Measurements from ENCODE around the gene TBC1D14.
A peak's percentile ranks its signal among the peaks of the same experiment; 100 is the strongest.
"Not testable (repeated sequence)": the region's sequence is repeated elsewhere in the genome, so short reads cannot be mapped to it uniquely, and the experiment has no call there.

TBC1D14 gene

DNA sequence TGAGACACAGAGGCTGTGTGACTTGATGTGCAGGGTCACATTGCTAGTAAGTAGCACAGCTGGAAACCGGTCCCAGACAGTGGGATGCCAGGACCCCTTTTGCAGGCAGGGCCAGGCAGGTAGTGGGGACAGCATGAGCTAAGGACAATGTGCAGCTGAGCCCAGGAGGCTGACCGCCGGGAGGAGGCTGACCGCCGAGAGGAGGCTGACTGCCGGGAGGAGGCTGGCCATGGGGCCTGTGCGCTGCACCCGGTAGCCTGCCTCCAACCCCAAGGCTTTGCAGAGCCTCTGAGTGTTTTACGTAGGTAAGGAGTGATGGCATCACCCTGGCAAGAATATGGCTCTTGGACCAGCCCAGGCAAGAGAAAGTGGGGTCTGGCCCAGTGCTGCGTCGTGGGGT, 58.9 kb downstream of the TBC1D14 start:
- H3K4me1 ChIP-seq (ENCODE audit: control insufficient read depth, insufficient read depth, low read length) = no peaks in the 10 kb centered on the region
- H3K36me3 ChIP-seq (ENCODE audit: control insufficient read depth, insufficient read depth, low read length) = no peaks in the 10 kb centered on the region
- no peak overlapping the region for H3K4me3 ChIP-seq (ENCODE audit: low read length)
- no peak overlapping the region for H3K9ac ChIP-seq (ENCODE audit: low read length)
- H3K27ac ChIP-seq (ENCODE audit: low read depth, low read length) = no peak overlapping the region
- H3K27me3 ChIP-seq (ENCODE audit: control insufficient read depth, insufficient read depth, low read length) = no peaks in the 10 kb centered on the region

DNA sequence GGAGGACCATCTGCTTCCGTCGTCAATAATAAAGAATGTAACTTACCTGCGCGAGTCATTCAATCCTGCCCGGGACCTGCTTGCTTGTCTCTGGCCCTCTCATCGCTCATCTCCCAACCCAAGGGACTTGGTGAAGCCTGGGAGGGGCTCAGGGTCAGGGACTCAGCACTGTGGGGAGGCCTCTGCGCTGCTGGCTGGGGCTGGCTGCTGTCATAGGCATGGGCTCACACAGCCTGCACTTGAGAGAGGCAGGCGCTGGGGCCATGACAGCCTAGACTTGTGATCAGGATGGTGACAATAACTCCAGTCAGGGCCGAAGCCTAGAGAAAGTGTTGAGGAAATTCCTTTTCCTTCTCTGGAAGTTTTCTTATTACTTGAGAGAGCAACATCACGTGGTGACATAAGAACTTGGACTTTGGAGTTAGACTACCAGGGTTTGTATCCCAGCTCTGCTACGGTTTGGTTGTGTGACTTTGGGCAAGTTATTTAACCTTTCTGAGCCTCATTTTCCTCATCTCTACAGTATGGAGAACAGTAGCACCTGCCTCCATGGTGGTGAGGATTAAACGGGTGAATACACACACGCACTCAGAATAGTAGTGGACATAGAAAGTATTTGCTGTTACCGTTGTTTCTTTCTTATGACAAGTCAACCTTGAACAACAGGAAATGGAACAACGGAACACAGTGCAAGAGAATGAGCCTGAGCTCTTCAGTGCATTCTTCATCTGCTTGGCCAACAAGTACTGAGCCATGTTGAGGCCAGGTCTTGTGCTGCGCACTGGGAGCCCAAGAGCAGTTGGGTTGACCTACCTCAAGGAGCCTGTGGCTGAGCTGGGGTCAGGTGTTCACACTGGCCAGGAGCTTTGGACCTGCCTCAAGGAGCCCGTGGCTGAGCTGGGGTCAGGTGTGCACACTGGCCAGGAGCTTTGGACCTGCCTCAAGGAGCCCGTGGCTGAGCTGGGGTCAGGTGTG, 60.5 kb downstream of the TBC1D14 start:
- Histone ChIP-seq H3K36me3 (ENCODE audit: control insufficient read depth, insufficient read depth, low read length) (no peaks in the 10 kb centered on the region), H3K27me3 (ENCODE audit: control insufficient read depth, insufficient read depth, low read length) (no peaks in the 10 kb centered on the region), H3K4me3 (ENCODE audit: low read length) (no peak overlapping the region), H3K9ac (ENCODE audit: low read length) (no peak overlapping the region), H3K4me1 (ENCODE audit: control insufficient read depth, insufficient read depth, low read length) (peaks cover 2% of the 10 kb centered on the region), H3K27ac (ENCODE audit: low read depth, low read length) (no peak overlapping the region)

GRCh38 chr4:6971536-6972374, 62.1 kb downstream of the TBC1D14 start:
- Histone ChIP-seq H3K36me3 (ENCODE audit: control insufficient read depth, insufficient read depth, low read length) (no peaks in the 10 kb centered on the region), H3K4me1 (ENCODE audit: control insufficient read depth, insufficient read depth, low read length) (peaks cover 2% of the 10 kb centered on the region)

GRCh38 chr4:6972375-6972650, 62.7 kb downstream of the TBC1D14 start:
- H3K36me3 ChIP-seq (ENCODE audit: control insufficient read depth, insufficient read depth, low read length) = no peaks in the 10 kb centered on the region
- no peak overlapping the region for H3K9ac ChIP-seq (ENCODE audit: low read length)
- H3K27ac ChIP-seq (ENCODE audit: low read depth, low read length) = no peak overlapping the region
- peaks cover 2% of the 10 kb centered on the region for H3K4me1 ChIP-seq (ENCODE audit: control insufficient read depth, insufficient read depth, low read length)
- no peaks in the 10 kb centered on the region for H3K27me3 ChIP-seq (ENCODE audit: control insufficient read depth, insufficient read depth, low read length)
- no peak overlapping the region for H3K4me3 ChIP-seq (ENCODE audit: low read length)

More at GRCh38 chr4:6971536-6972374, 62.1 kb downstream of the TBC1D14 start:
- Histone ChIP-seq H3K4me3 (ENCODE audit: low read length) (no peak overlapping the region), H3K27ac (ENCODE audit: low read depth, low read length) (no peak overlapping the region), H3K27me3 (ENCODE audit: control insufficient read depth, insufficient read depth, low read length) (no peaks in the 10 kb centered on the region), H3K9ac (ENCODE audit: low read length) (no peak overlapping the region)

- H3K4me3 ChIP-seq (ENCODE audit: low read length) = no peak overlapping the region
- no peak overlapping the region for H3K27ac ChIP-seq (ENCODE audit: low read depth, low read length)
- H3K36me3 ChIP-seq (ENCODE audit: control insufficient read depth, insufficient read depth, low read length) = no peaks in the 10 kb centered on the region
- no peak overlapping the region for H3K9ac ChIP-seq (ENCODE audit: low read length)
- H3K27me3 ChIP-seq (ENCODE audit: control insufficient read depth, insufficient read depth, low read length) = no peaks in the 10 kb centered on the region
- H3K4me1 ChIP-seq (ENCODE audit: control insufficient read depth, insufficient read depth, low read length) = peaks cover 2% of the 10 kb centered on the region
Measured at GRCh38 chr4:6972911-6973310, 63.3 kb downstream of the TBC1D14 start.

GRCh38 chr4:6974138-6974848, 64.7 kb downstream of the TBC1D14 start:
- Histone ChIP-seq H3K4me3 (ENCODE audit: low read length) (no peak overlapping the region), H3K27ac (ENCODE audit: low read depth, low read length) (no peak overlapping the region), H3K4me1 (ENCODE audit: control insufficient read depth, insufficient read depth, low read length) (peaks cover 2% of the 10 kb centered on the region), H3K36me3 (ENCODE audit: control insufficient read depth, insufficient read depth, low read length) (no peaks in the 10 kb centered on the region), H3K9ac (ENCODE audit: low read length) (no peak overlapping the region), H3K27me3 (ENCODE audit: control insufficient read depth, insufficient read depth, low read length) (no peaks in the 10 kb centered on the region)

- H3K27me3 ChIP-seq (ENCODE audit: control insufficient read depth, insufficient read depth, low read length); H3K9ac ChIP-seq (ENCODE audit: low read length); H3K4me1 ChIP-seq (ENCODE audit: control insufficient read depth, insufficient read depth, low read length); H3K27ac ChIP-seq (ENCODE audit: low read depth, low read length); H3K36me3 ChIP-seq (ENCODE audit: control insufficient read depth, insufficient read depth, low read length); H3K4me3 ChIP-seq (ENCODE audit: low read length): not testable (repeated sequence)
Measured at GRCh38 chr4:6977846-6978245, 68.2 kb downstream of the TBC1D14 start.

DNA sequence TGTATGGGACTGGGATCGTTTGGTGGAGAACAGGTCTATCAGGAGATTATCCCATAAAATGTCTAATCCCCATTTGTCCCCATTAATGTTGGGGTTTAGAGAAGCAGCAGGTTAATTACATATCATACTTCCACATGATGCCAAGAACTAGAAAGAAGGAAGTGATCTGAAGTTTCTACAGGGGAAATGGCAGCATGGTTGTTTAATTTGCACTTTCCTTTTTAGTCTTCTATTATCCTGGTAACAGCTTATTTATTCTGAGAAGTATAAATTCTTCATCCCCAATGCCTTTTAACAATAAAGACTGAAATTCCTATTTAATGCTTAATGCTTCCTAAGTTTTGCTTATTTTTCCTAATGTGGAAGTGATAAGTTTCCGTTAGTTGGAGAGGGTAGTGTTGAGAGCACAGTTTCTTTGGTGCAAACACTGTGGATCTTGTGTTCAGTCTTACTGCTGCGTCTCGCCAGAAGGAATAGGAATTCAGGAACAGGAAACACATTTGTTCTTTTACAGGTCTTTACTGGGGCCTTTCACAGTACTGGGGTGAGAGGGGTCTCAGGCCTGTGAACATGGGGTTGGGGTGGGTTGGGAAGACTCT, 74.0 kb downstream of the TBC1D14 start:
- Histone ChIP-seq H3K4me3 (ENCODE audit: low read length) (no peak overlapping the region), H3K27ac (ENCODE audit: low read depth, low read length) (no peak overlapping the region), H3K27me3 (ENCODE audit: control insufficient read depth, insufficient read depth, low read length) (no peaks in the 10 kb centered on the region), H3K36me3 (ENCODE audit: control insufficient read depth, insufficient read depth, low read length) (no peaks in the 10 kb centered on the region), H3K9ac (ENCODE audit: low read length) (no peak overlapping the region), H3K4me1 (ENCODE audit: control insufficient read depth, insufficient read depth, low read length) (peaks cover 20% of the 10 kb centered on the region)

- no peak overlapping the region for H3K4me3 ChIP-seq (ENCODE audit: low read length)
- H3K9ac ChIP-seq (ENCODE audit: low read length) = no peak overlapping the region
- H3K27ac ChIP-seq (ENCODE audit: low read depth, low read length) = no peak overlapping the region
- H3K36me3 ChIP-seq (ENCODE audit: control insufficient read depth, insufficient read depth, low read length) = no peaks in the 10 kb centered on the region
- peaks cover 20% of the 10 kb centered on the region for H3K4me1 ChIP-seq (ENCODE audit: control insufficient read depth, insufficient read depth, low read length)
- no peaks in the 10 kb centered on the region for H3K27me3 ChIP-seq (ENCODE audit: control insufficient read depth, insufficient read depth, low read length)
Measured at GRCh38 chr4:6984612-6985425, 75.2 kb downstream of the TBC1D14 start.

DNA sequence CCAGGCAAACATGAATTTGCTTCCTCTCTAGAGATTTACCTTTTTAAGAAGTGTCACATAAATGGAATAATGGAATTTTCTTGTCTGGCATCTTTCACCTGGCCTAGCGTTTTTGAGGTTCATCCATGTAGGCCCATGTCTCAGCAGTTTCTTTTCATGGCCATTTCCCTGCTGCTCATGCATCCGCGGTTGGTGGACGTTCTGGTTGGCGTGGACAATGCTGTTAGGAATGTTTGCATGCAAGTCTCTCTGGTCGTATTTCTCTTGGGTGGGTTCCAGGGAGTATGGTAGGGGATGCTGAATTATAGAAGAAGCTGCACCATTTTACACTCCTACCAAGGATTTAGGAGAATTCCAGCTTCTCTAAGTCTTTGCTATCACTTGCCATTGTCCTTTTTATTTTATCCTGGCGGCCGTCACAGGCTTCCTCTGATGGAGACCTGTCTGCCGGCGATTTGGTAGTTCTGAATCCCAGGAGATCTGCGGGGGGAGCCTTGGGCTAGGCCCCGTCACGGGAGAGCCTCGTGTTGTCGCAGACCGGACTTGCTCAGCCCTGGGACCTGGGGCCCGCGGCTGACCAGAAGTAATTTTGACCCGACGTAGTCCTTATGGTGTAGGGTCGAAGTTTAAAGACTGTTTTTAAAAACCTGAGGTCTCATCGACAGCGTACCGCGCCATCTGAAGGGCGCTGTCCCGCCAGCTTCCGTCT, 76.6 kb downstream of the TBC1D14 start:
- H3K27me3 ChIP-seq (ENCODE audit: control insufficient read depth, insufficient read depth, low read length) = no peaks in the 10 kb centered on the region

More for the DNA sequence above, 76.6 kb downstream of the TBC1D14 start:
- Histone ChIP-seq H3K4me3 (ENCODE audit: low read length) (peak overlapping the region; percentile 90), H3K4me1 (ENCODE audit: control insufficient read depth, insufficient read depth, low read length) (peaks cover 20% of the 10 kb centered on the region), H3K9ac (ENCODE audit: low read length) (peak overlapping the region; percentile 92), H3K36me3 (ENCODE audit: control insufficient read depth, insufficient read depth, low read length) (no peaks in the 10 kb centered on the region), H3K27ac (ENCODE audit: low read depth, low read length) (peak overlapping the region; percentile 91)

Data from rectal smooth muscle tissue (tissue), 1 donor.